DMS114 treated with DMSO at 0.1 percent for 48 hours (cell line): ENCODE data around the gene NBEAL1.
"Not testable (repeated sequence)": the region's sequence is repeated elsewhere in the genome, so short reads cannot be mapped to it uniquely, and the experiment has no call there.

Experiments used
- DNase-seq: peaks from one replicate; lab custom pipeline; 2025; ENCODE audit not compliant: unreplicated experiment; lab: John Stamatoyannopoulos, UW

The NBEAL1 gene

GRCh38 chr2:203014456-203015199, at the start of gene NBEAL1:
Gene NBEAL1, plus strand, starts transcription at chr2:203014875. Its CDS starts 1,510 bp downstream, at chr2:203016385.
- peak; percentile 90 for DNase-seq

GRCh38 chr2:202965810-202966460, 48.7 kb upstream of the NBEAL1 start:
- no peak for DNase-seq

- not testable (repeated sequence) for DNase-seq
These were observed 45.3 kb upstream of the NBEAL1 start for GRCh38 chr2:202969404-202969803.

GRCh38 chr2:202976809-202977208, 37.9 kb upstream of the NBEAL1 start:
- no peak for DNase-seq

- no peak for DNase-seq
These were observed 31.7 kb upstream of the NBEAL1 start for GRCh38 chr2:202982779-202983491.

- no peak for DNase-seq
These were observed 24.9 kb upstream of the NBEAL1 start for GRCh38 chr2:202989749-202990148.

GRCh38 chr2:202990501-202990900, 24.2 kb upstream of the NBEAL1 start:
- no peak for DNase-seq

- not testable (repeated sequence) for DNase-seq
These were observed 17.6 kb upstream of the NBEAL1 start for GRCh38 chr2:202997113-202997512.

- DNase-seq: no peak
These were observed 12.4 kb upstream of the NBEAL1 start for GRCh38 chr2:203002054-203002821.

GRCh38 chr2:203003716-203004115, 11.0 kb upstream of the NBEAL1 start:
- no peak for DNase-seq

- no peak for DNase-seq
These were observed 2.0 kb downstream of the NBEAL1 start for GRCh38 chr2:203016716-203017115.

GRCh38 chr2:203018181-203018580, 3.5 kb downstream of the NBEAL1 start:
- DNase-seq: no peak

GRCh38 chr2:203019142-203019541, 4.5 kb downstream of the NBEAL1 start:
- DNase-seq: no peak

- DNase-seq: no peak
These were observed 7.3 kb downstream of the NBEAL1 start for GRCh38 chr2:203021991-203022390.

GRCh38 chr2:203022751-203023150, 8.1 kb downstream of the NBEAL1 start:
- DNase-seq: no peak

GRCh38 chr2:203025592-203025991, 10.9 kb downstream of the NBEAL1 start:
- DNase-seq: no peak

- no peak for DNase-seq
These were observed 15.9 kb downstream of the NBEAL1 start for GRCh38 chr2:203030545-203030944.

GRCh38 chr2:203030991-203031390, 16.3 kb downstream of the NBEAL1 start:
- no peak for DNase-seq

GRCh38 chr2:203033395-203033794, 18.7 kb downstream of the NBEAL1 start:
- no peak for DNase-seq

GRCh38 chr2:203035879-203036470, 21.3 kb downstream of the NBEAL1 start:
- DNase-seq: no peak

GRCh38 chr2:203037026-203037425, 22.4 kb downstream of the NBEAL1 start:
- DNase-seq: no peak
